Peyer's patch (tissue), 4 donors: ENCODE data around the gene SLC16A11. TPM values are rescaled to one million over a fixed set of nuclear protein-coding genes. Genes with fewer than 3 reads are reported as not detected.

Experiments used
- DNase-seq, 3 donors: peaks; one replicate each; pipeline ENCODE4 v3.0.0-alpha.2; 2017 to 2019
- H3K27ac ChIP-seq, 4 donors: fragments of 200-600 bp; sonication (generic); one replicate each; pipeline ENCODE4 v1.5.1; 2016 to 2019
- H3K27me3 ChIP-seq, 2 donors: fragments of 200-600 bp; sonication (generic); one replicate each; pipeline ENCODE4 v1.5.1; 2019
- H3K36me3 ChIP-seq, 3 donors: fragments of 200-600 bp; sonication (generic); one replicate each; pipeline ENCODE4 v1.5.1; 2016 to 2019
- H3K4me1 ChIP-seq, 4 donors: fragments of 200-600 bp; sonication (generic); one replicate each; pipeline ENCODE4 v1.5.1; 2016 to 2019
- H3K4me3 ChIP-seq, 4 donors: fragments of 200-600 bp; sonication (generic); 1 replicate in 3 of 4; 2 replicates in 1 of 4; pipeline ENCODE4 v1.5.1; 2016 to 2019; ENCODE audit warnings: mild to moderate bottlenecking in 1 of 4
- H3K9me3 ChIP-seq, 4 donors: fragments of 200-600 bp; sonication (generic); one replicate each; pipeline ENCODE4 v1.5.1; 2016 to 2019; ENCODE audit warnings: mild to moderate bottlenecking in 1 of 4
- POLR2A ChIP-seq, 2 donors: fragments of 450-650 bp; IDR thresholded peaks; one replicate each; pipeline ENCODE4 v1.5.1; 2017; ENCODE audit warnings: antibody characterized with exemption in 2 of 2, mild to moderate bottlenecking in 2 of 2, moderate library complexity in 2 of 2
- total RNA-seq, 4 donors: library from RNA; depleted of rRNA; stranded (reverse); fragments of >200 nt; gene quantifications; one replicate each; pipeline ENCODE4 v1.1.0, GENCODE V29; 2016
- TF ChIP-seq, protein P1 (sequence below), 6 experiments: fragments of 450-650 bp in 4 of 6; fragments of 200-600 bp in 2 of 6; sonication (generic) in 1 of 6; IDR thresholded peaks; one replicate each; pipeline ENCODE4 v1.5.1; 2017 to 2019; ENCODE audit warnings: antibody characterized with exemption in 6 of 6, mild to moderate bottlenecking in 3 of 6, moderate library complexity in 1 of 6

The SLC16A11 gene
- total RNA-seq, 4 donors from 2014 or later, result 0.94 to 1.1 TPM; not detected in 2

DNA sequence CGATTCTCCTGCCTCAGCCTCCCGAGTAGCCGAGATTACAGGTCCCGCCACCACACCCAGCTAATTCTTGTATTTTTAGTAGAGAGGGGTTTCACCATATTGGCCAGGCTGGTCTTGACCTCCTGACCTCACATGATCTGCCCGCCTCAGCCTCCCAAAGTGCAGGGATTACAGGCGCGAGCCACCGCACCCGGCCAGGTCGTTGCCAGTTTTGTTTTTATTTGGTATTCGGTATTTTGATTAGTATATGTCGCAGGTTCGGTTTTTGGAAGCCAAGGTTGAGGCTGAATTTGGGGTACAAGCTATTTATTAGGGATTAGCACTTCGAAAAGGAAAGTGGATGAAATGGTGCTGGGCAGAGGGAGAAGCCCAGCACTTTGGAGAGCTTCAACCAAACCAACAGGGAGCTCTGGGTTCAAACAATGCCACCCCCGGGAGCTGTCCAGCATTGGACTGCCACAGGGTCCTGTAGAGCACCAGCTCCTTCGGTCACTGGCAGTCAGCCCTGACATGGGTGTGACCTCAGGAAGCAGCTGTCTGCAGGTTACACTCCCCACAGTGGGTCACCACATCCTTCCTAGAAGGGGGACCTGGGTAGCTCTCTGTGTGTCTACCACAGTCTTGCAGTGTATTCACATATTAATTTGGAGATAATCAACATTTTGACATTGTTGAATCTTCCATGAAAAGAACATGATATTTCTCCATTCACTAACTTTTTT is 37.6 kb upstream of the SLC16A11 start:
- no peaks in the 10 kb centered on the region for H3K9me3 ChIP-seq
- TF ChIP-seq, protein P1, sequence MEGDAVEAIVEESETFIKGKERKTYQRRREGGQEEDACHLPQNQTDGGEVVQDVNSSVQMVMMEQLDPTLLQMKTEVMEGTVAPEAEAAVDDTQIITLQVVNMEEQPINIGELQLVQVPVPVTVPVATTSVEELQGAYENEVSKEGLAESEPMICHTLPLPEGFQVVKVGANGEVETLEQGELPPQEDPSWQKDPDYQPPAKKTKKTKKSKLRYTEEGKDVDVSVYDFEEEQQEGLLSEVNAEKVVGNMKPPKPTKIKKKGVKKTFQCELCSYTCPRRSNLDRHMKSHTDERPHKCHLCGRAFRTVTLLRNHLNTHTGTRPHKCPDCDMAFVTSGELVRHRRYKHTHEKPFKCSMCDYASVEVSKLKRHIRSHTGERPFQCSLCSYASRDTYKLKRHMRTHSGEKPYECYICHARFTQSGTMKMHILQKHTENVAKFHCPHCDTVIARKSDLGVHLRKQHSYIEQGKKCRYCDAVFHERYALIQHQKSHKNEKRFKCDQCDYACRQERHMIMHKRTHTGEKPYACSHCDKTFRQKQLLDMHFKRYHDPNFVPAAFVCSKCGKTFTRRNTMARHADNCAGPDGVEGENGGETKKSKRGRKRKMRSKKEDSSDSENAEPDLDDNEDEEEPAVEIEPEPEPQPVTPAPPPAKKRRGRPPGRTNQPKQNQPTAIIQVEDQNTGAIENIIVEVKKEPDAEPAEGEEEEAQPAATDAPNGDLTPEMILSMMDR (IDR thresholded peaks at IDR 0.05), result no peak
- no peak for TF ChIP-seq POLR2A (IDR thresholded peaks at IDR 0.05)
- H3K27ac ChIP-seq, result no peak overlapping the region
- H3K27me3 ChIP-seq, result no peaks in the 10 kb centered on the region
- H3K4me1 ChIP-seq, result no peaks in the 10 kb centered on the region
- H3K4me3 ChIP-seq, result no peak overlapping the region
- DNase-seq, result peak in 2 of 3 donors; percentile 33 to 71
- H3K36me3 ChIP-seq, result no peaks in the 10 kb centered on the region

DNA sequence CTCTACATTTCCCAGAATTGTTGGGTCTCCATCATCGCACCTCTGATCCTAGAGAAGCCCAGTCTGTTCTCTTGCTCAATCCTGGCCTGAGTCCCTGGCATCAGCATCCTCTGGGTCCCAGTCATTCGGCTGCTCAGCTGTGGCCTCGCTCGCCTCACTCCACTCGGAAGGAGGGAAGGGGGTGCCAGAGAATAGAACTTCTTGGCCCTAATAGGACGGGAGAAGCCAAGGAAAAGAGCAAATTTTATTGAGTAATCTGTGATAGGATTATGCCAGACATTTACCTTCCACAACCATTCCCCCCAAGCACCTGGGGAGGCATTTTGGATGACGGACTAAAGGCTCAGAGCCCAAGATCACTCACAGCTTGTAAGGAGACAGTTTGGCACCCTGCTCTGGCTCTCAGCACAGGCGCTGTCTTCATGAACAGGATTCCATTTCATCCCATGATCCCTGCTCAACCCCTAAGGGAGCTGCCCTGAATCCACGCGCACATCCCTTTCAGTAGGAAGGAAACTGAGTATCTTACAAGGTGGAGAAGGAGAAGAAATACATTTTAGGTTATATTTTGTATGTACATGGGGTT is 36.7 kb upstream of the SLC16A11 start:
- H3K27ac ChIP-seq, result no peak overlapping the region
- no peaks in the 10 kb centered on the region for H3K27me3 ChIP-seq
- no peak for DNase-seq
- no peaks in the 10 kb centered on the region for H3K4me1 ChIP-seq
- TF ChIP-seq, protein P1 (IDR thresholded peaks at IDR 0.05), result no peak
- TF ChIP-seq POLR2A (IDR thresholded peaks at IDR 0.05), result no peak
- no peaks in the 10 kb centered on the region for H3K36me3 ChIP-seq
- no peaks in the 10 kb centered on the region for H3K9me3 ChIP-seq
- H3K4me3 ChIP-seq, result no peak overlapping the region

DNA sequence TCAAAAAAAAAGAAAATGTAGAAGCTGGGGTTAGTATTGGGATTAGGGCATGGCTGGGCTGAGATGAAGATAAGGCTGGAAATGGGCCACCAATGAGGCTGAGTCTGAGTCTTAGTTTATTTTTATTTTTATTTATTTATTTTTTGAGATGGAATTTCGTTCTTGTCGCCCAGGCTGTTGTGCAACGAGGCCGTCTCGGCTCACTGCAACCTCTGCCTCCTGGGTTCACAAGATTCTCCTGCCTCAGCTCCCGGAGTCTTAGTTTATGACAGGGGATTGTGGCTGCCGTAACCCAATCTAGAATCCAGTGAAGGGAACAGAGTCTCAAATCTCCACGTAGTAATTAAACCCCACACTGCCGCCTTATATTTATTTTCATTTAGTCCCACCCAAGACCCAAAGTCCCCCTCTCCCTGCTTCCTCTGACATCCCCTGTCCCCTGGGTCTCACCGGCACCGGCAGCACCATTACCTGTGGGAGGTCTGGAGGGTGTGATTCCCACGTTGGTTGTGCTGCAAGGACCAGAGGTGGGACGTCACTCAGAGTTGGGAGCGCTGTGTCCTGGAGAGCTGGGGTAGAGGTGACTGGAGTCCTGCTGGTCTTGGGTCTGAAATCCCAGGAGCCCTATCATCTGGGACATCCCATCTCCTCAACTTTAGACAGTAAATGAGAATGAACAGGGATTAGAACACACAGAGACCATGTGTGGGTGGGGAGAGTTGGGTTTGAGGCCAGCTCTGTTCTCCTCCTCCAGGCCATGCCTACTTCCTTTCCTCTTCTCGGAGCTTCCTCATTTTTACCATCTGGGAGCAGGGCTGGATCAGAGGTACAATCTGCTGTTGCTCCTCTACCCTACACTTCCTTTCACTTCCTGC is 35.9 kb upstream of the SLC16A11 start, which contains the start of gene CLEC10A:
Gene CLEC10A (minus strand): TSS at position 671 of the 875 bp plus-strand sequence. CDS start 1,439 bp downstream, outside the sequence.
- H3K27me3 ChIP-seq, result no peaks in the 10 kb centered on the region
- peak within 1 kb of the TSS in 1 of 4 donors; percentile 11 for H3K4me3 ChIP-seq
- TF ChIP-seq POLR2A (IDR thresholded peaks at IDR 0.05), result no peak
- TF ChIP-seq, protein P1 (IDR thresholded peaks at IDR 0.05), result no peak
- H3K4me1 ChIP-seq, result no peaks in the 10 kb centered on the region
- H3K27ac ChIP-seq, result peak within 1 kb of the TSS in 2 of 4 donors; percentile 12 to 32
- no peaks in the 10 kb centered on the region for H3K36me3 ChIP-seq
- no peaks in the 10 kb centered on the region for H3K9me3 ChIP-seq
- no peak for DNase-seq

DNA sequence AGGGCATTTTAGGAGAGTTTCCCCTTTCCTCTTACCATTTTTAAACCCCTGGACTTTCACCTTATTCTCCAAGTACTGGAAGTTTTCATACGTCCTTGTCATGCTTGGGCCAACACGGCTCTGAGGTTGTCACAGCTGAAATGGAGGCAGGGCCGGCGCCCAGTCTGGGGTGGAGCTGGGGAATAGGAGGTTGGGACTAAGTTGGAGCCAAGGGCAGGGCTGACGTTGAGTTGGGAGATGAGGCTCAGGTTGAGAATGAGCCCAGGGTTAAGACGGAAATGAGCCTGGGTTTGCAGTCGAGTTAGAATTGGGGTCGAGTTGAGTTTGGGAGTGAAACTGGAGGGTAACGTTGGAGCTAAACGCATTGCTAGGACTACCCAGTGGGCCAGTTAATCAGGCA is 34.8 kb upstream of the SLC16A11 start:
- DNase-seq, result no peak
- peak overlapping the region in 1 of 4 donors; percentile 11 for H3K4me3 ChIP-seq
- no peaks in the 10 kb centered on the region for H3K4me1 ChIP-seq
- no peaks in the 10 kb centered on the region for H3K36me3 ChIP-seq
- no peak overlapping the region for H3K27ac ChIP-seq
- H3K9me3 ChIP-seq, result no peaks in the 10 kb centered on the region
- no peaks in the 10 kb centered on the region for H3K27me3 ChIP-seq
- TF ChIP-seq POLR2A (IDR thresholded peaks at IDR 0.05), result no peak
- TF ChIP-seq, protein P1 (IDR thresholded peaks at IDR 0.05), result no peak

DNA sequence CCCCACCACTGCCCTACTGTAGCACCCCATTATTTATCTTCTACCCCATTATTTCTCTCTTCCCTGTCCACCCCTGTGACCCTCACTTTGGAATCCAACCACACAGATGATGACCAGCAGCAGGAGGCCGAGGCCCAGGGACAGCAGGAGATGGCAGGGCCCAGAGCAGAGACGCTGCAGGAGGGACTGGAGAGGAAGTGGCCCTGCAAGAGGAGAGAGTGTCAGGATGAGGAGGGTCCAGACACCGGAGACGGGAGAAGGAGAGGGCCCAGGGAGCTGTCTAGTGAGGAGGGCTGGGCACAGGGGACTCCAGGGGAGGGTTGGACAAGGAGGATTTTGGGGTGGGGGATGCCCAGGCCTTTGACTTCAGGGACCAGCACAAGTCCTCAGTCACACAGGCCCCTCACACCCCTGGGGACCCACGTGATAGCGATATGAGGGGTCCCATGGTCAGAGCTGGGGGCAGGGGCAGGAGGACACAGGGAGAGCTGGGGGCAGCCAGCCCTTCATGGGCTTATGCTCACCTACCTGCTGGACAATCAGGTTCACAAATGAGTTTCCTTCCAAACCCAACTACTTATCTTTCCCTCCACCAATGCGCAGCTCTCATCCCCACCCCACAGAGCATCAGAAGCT is 34.1 kb upstream of the SLC16A11 start:
- no peaks in the 10 kb centered on the region for H3K27me3 ChIP-seq
- TF ChIP-seq, protein P1 (IDR thresholded peaks at IDR 0.05), result no peak
- no peak for TF ChIP-seq POLR2A (IDR thresholded peaks at IDR 0.05)
- no peak for DNase-seq
- no peaks in the 10 kb centered on the region for H3K36me3 ChIP-seq
- no peaks in the 10 kb centered on the region for H3K4me1 ChIP-seq
- peak overlapping the region in 1 of 4 donors; percentile 11 for H3K4me3 ChIP-seq
- no peak overlapping the region for H3K27ac ChIP-seq
- H3K9me3 ChIP-seq, result no peaks in the 10 kb centered on the region
